ENCODE results near the gene ANKRD7. TPM values are rescaled to one million over a fixed set of nuclear protein-coding genes. Genes with fewer than 3 reads are reported as not detected.

ANKRD7 gene
- total RNA-seq, 1 donor from 2014 or later, result 1.1 TPM

GRCh38 chr7:118183786-118184564 is 40.5 kb upstream of the ANKRD7 start, which contains the start of gene LSM8:
TSS of gene LSM8 (plus strand) at chr7:118184164. CDS start at chr7:118184224, 60 bp downstream.
- DNase-seq, result peak; percentile 97
- TF ChIP-seq CTCF (IDR thresholded peaks at IDR 0.05; ENCODE audit: borderline replicate concordance), result no peak
- H3K4me1 ChIP-seq, result peaks cover 41% of the 10 kb centered on the region
- peak within 1 kb of the TSS; percentile 90 for H3K27ac ChIP-seq (replicated peaks)
- H3K9me3 ChIP-seq (replicated peaks), result no peaks in the 10 kb centered on the region
- H3K27me3 ChIP-seq (ENCODE audit: low read depth), result no peaks in the 10 kb centered on the region
- intact Hi-C loops (cut with micrococcal nuclease), result no loop called here
- peak within 1 kb of the TSS; percentile 89 for H3K4me3 ChIP-seq
- peaks cover 17% of the 10 kb centered on the region for H3K36me3 ChIP-seq

GRCh38 chr7:118184565-118184940 is 40.0 kb upstream of the ANKRD7 start:
- peak overlapping the region; percentile 89 for H3K4me3 ChIP-seq
- H3K27me3 ChIP-seq (ENCODE audit: low read depth), result no peaks in the 10 kb centered on the region
- H3K4me1 ChIP-seq, result peaks cover 41% of the 10 kb centered on the region
- intact Hi-C loops (cut with micrococcal nuclease), result no loop called here
- H3K36me3 ChIP-seq, result peaks cover 23% of the 10 kb centered on the region
- no peak for TF ChIP-seq CTCF (IDR thresholded peaks at IDR 0.05; ENCODE audit: borderline replicate concordance)
- no peaks in the 10 kb centered on the region for H3K9me3 ChIP-seq (replicated peaks)
- H3K27ac ChIP-seq (replicated peaks), result peak overlapping the region; percentile 90
- DNase-seq, result no peak

- DNase-seq, result no peak
- H3K4me1 ChIP-seq, result peaks cover 41% of the 10 kb centered on the region
- no peak overlapping the region for H3K27ac ChIP-seq (replicated peaks)
- intact Hi-C loops (cut with micrococcal nuclease), result no loop called here
- no peak for TF ChIP-seq CTCF (IDR thresholded peaks at IDR 0.05; ENCODE audit: borderline replicate concordance)
- peak overlapping the region; percentile 89 for H3K4me3 ChIP-seq
- no peaks in the 10 kb centered on the region for H3K9me3 ChIP-seq (replicated peaks)
- H3K36me3 ChIP-seq, result peaks cover 31% of the 10 kb centered on the region
- no peaks in the 10 kb centered on the region for H3K27me3 ChIP-seq (ENCODE audit: low read depth)
Observed at GRCh38 chr7:118185163-118185860, 39.2 kb upstream of the ANKRD7 start.

GRCh38 chr7:118186501-118186900 is 38.0 kb upstream of the ANKRD7 start:
- no peak for DNase-seq
- Histone ChIP-seq H3K4me1 (peaks cover 41% of the 10 kb centered on the region), H3K27me3 (ENCODE audit: low read depth) (no peaks in the 10 kb centered on the region), H3K9me3 (replicated peaks) (no peaks in the 10 kb centered on the region), H3K27ac (replicated peaks) (no peak overlapping the region), H3K36me3 (peaks cover 39% of the 10 kb centered on the region), H3K4me3 (no peak overlapping the region)
- no peak for TF ChIP-seq CTCF (IDR thresholded peaks at IDR 0.05; ENCODE audit: borderline replicate concordance)
- intact Hi-C loops (cut with micrococcal nuclease), result no loop called here

- Histone ChIP-seq H3K9me3 (replicated peaks) (no peaks in the 10 kb centered on the region), H3K36me3 (peaks cover 26% of the 10 kb centered on the region), H3K27ac (replicated peaks) (no peak overlapping the region), H3K4me1 (no peaks in the 10 kb centered on the region), H3K27me3 (ENCODE audit: low read depth) (no peaks in the 10 kb centered on the region), H3K4me3 (no peak overlapping the region)
- no peak for TF ChIP-seq CTCF (IDR thresholded peaks at IDR 0.05; ENCODE audit: borderline replicate concordance)
- intact Hi-C loops (cut with micrococcal nuclease), result no loop called here
- no peak for DNase-seq
Observed at GRCh38 chr7:118194571-118194970, 29.9 kb upstream of the ANKRD7 start.

Data from left ventricle myocardium inferior (tissue), 1 donor.